Measurements from ENCODE around the gene GRIN2D.

GRIN2D gene

DNA sequence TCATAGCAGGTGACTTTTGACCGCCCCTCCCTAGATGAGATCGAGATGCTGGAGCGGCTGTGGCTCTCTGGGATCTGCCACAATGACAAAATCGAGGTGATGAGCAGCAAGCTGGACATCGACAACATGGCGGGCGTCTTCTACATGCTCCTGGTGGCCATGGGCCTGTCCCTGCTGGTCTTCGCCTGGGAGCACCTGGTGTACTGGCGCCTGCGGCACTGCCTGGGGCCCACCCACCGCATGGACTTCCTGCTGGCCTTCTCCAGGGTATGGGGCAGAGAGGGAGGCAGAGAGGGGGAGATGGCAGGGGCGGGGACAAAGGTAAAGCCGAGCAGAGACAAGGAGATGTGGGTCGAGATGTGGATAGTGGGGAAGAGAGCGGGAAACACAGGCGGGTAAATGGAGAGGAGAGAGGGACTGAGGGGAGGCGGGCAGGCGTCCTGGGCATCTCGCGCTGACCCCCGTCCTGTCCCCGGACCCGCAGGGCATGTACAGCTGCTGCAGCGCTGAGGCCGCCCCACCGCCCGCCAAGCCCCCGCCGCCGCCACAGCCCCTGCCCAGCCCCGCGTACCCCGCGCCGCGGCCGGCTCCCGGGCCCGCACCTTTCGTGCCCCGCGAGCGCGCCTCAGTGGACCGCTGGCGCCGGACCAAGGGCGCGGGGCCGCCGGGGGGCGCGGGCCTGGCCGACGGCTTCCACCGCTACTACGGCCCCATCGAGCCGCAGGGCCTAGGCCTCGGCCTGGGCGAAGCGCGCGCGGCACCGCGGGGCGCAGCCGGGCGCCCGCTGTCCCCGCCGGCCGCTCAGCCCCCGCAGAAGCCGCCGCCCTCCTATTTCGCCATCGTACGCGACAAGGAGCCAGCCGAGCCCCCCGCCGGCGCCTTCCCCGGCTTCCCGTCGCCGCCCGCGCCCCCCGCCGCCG is 48.9 kb downstream of the GRIN2D start:
- no peak for DNase-seq (ENCODE audit: low read depth)

- no peak for DNase-seq (ENCODE audit: low read depth)
Measured at GRCh38 chr19:48443256-48443655, 49.8 kb downstream of the GRIN2D start.

Measured in stimulated activated CD4-positive, alpha-beta T cell treated with anti-CD3 and anti-CD28 coated beads, Interleukin-2, amount 100 ng/mL, for 4 hours (primary cell).